Measurements from ENCODE around the gene COPS7A. TPM values are rescaled to one million over a fixed set of nuclear protein-coding genes. Genes with fewer than 3 reads are reported as not detected.

COPS7A gene
- total and polyA plus RNA-seq, 2 experiments from 2014 or later = 37.7 to 51.9 TPM

GRCh38 chr12:6780573-6780972 is 56.7 kb downstream of the COPS7A start:
- Mint-ChIP-seq H3K36me3 (ENCODE audit: low read depth) (peaks cover 3% of the 10 kb centered on the region; the same call in 2 of the 3 replicates), H3K4me1 (peaks cover 30% of the 10 kb centered on the region), H3K27me3 (ENCODE audit: insufficient read depth, low read depth, poor library complexity) (peaks cover 34% of the 10 kb centered on the region), H3K4me3 (no peak overlapping the region), H3K27ac (no peak overlapping the region), H3K9me3 (no peaks in the 10 kb centered on the region)
- no peak for DNase-seq (ENCODE audit: low spot score)
- Histone ChIP-seq H2AFZ (0 out of 2 replicates have a peak overlapping the region, but pooled peaks have one; percentile 10), H3K4me1 (ENCODE audit: insufficient read depth) (peaks cover 6% of the 10 kb centered on the region; the same call in 1 of the 2 replicates), H3K27ac (ENCODE audit: low read depth) (no peak overlapping the region), H3K79me2 (replicated peaks; ENCODE audit: insufficient read depth) (no peaks in the 10 kb centered on the region), H3K4me2 (no peak overlapping the region), H3F3A (replicated peaks; ENCODE audit: low read depth) (peaks cover 5% of the 10 kb centered on the region; the same call in 1 of the 2 replicates), H4K20me1 (replicated peaks; ENCODE audit: insufficient read depth) (no peaks in the 10 kb centered on the region), H3K9me2 (ENCODE audit: insufficient read depth) (no peaks in the 10 kb centered on the region), H3K27me3 (ENCODE audit: insufficient read depth) (peaks cover 31% of the 10 kb centered on the region), H3K36me3 (ENCODE audit: insufficient read depth) (no peaks in the 10 kb centered on the region), H3K4me3 (no peak overlapping the region)
- TF ChIP-seq ETS1 (IDR thresholded peaks at IDR 0.05) (no peak), REST (IDR thresholded peaks at IDR 0.05; ENCODE audit: unreplicated experiment) (no peak), ZNF331 (CRISPR knock-in tag; IDR thresholded peaks at IDR 0.05; ENCODE audit: low read depth) (no peak), ZNF462 (CRISPR knock-in tag; IDR thresholded peaks at IDR 0.05) (no peak), JUNB (IDR thresholded peaks at IDR 0.05; ENCODE audit: unreplicated experiment) (no peak), ZNF114 (CRISPR knock-in tag; IDR thresholded peaks at IDR 0.05) (no peak), STAT1 (IDR thresholded peaks at IDR 0.05; ENCODE audit: unreplicated experiment) (no peak), POLR2AphosphoS5 (IDR thresholded peaks at IDR 0.05; ENCODE audit: low read depth) (no peak), EZH2phosphoT487 (IDR thresholded peaks at IDR 0.05; ENCODE audit: unreplicated experiment) (no peak), CTCF (conservative IDR thresholded peaks at IDR 0.05; ENCODE audit: low read depth in 2 of 2) (no peak), EZH2 (IDR thresholded peaks at IDR 0.05; ENCODE audit: low read depth, unreplicated experiment) (no peak), NANOG (IDR thresholded peaks at IDR 0.05; ENCODE audit: borderline replicate concordance) (no peak), CREB1 (CRISPR knock-in tag; IDR thresholded peaks at IDR 0.05; ENCODE audit: low read depth) (no peak)
- ATAC-seq = no peak
